HepG2 (cell line): ENCODE results near the gene PUM1. TPM values are rescaled to one million over a fixed set of nuclear protein-coding genes. Genes with fewer than 3 reads are reported as not detected.
A peak's percentile ranks its signal among the peaks of the same experiment; 100 is the strongest.
"Not testable (repeated sequence)": the region's sequence is repeated elsewhere in the genome, so short reads cannot be mapped to it uniquely, and the experiment has no call there.

Source experiments
- ATAC-seq: fragments of 200-7000 bp; cut with Tn5 transposase; 3 replicates; pipeline ENCODE4 v1.9.1; 2020; ENCODE audit warnings: mild to moderate bottlenecking, moderate library complexity
- BruUV-seq: library from RNA; stranded (reverse); fragments of 400-500 nt; replicated peaks from 2 replicates; lab custom pipeline; 2021; lab: Mats Ljungman, UMichigan
- CTCF ChIA-PET: fragments of 300-600 bp; formaldehyde crosslinking; extraction: SDS; loops from one replicate; lab custom pipeline; 2021; ENCODE audit warnings: low total read pairs, inconsistent platforms, low intra/inter-chr PET ratio; lab: Yijun Ruan, JAX
- POLR2A ChIA-PET: fragments of 350-600 bp; sonication (Branson Sonifier 250); formaldehyde crosslinking; loops from one replicate; lab custom pipeline; 2020; ENCODE audit warnings: antibody characterized with exemption, inconsistent platforms; lab: Yijun Ruan, JAX
- DNase-seq: peaks from one replicate; pipeline ENCODE4 v3.0.0-alpha.2; 2015; ENCODE audit warnings: low spot score
- FAIRE-seq: peaks from 3 replicates; lab custom pipeline; 2011; peaks lifted over from hg19 to GRCh38; lab: Jason Lieb, UNC
- H2AFZ ChIP-seq: one replicate; pipeline ENCODE4 v1.6.1; 2011; ENCODE audit warnings: low read length, inconsistent platforms
- H3K27ac ChIP-seq: fragments of 300-600 bp; 3 replicates; pipeline ENCODE4 v1.8.0; 2011; ENCODE audit warnings: mixed run types, mild to moderate bottlenecking, mixed read lengths, low read length, inconsistent platforms; ENCODE audit not compliant: insufficient read depth; ENCODE audit errors: extremely low read length
- H3K27me3 ChIP-seq, 2 experiments: fragments of 200-600 bp in 1 of 2; 2 replicates in 1 of 2; 3 replicates in 1 of 2; pipeline versions ENCODE4 v1.6.0 to v1.8.0; 2011; ENCODE audit warnings: low read length in 2 of 2, mild to moderate bottlenecking in 2 of 2, moderate library complexity in 2 of 2, inconsistent platforms in 1 of 2; ENCODE audit not compliant: insufficient read depth in 2 of 2, control insufficient read depth in 1 of 2
- H3K36me3 ChIP-seq, 2 experiments: fragments of 200-600 bp in 1 of 2; replicated peaks in 1 of 2; 2 replicates in 1 of 2; 3 replicates in 1 of 2; pipeline versions ENCODE4 v1.5.1 to v1.8.0; 2011; ENCODE audit warnings: low read length in 2 of 2, inconsistent platforms in 1 of 2; ENCODE audit not compliant: insufficient read depth in 2 of 2, control insufficient read depth in 1 of 2
- H3K4me1 ChIP-seq: 2 replicates; pipeline ENCODE4 v1.5.1; 2012; ENCODE audit warnings: low read length, inconsistent platforms; ENCODE audit not compliant: insufficient read depth
- H3K4me2 ChIP-seq: 2 replicates; pipeline ENCODE4 v1.6.0; 2011; ENCODE audit warnings: low read depth, low read length, inconsistent platforms
- H3K4me3 ChIP-seq, 3 experiments: fragments of 200-600 bp in 1 of 3; sonication (generic), shearing (Covaris generic) in 1 of 3; replicated peaks in 1 of 3; 2 replicates each; pipeline ENCODE4 v1.5.1; 2011 to 2016; ENCODE audit warnings: low read length in 3 of 3, inconsistent platforms in 2 of 3, low read depth in 2 of 3, mild to moderate bottlenecking in 2 of 3, control low read depth in 1 of 3, mixed read lengths in 1 of 3; ENCODE audit not compliant: insufficient read depth in 1 of 3
- H3K79me2 ChIP-seq: one replicate; pipeline ENCODE4 v1.6.1; 2011; ENCODE audit warnings: low read length, inconsistent platforms; ENCODE audit not compliant: insufficient read depth
- H3K9ac ChIP-seq: 2 replicates; pipeline ENCODE4 v1.6.0; 2011; ENCODE audit warnings: mild to moderate bottlenecking, low read depth, low read length, inconsistent platforms; ENCODE audit not compliant: insufficient read depth
- H3K9me3 ChIP-seq: 2 replicates; pipeline ENCODE4 v1.5.1; 2012; ENCODE audit warnings: mild to moderate bottlenecking, low read length
- H4K20me1 ChIP-seq: 2 replicates; pipeline ENCODE4 v1.6.0; 2011; ENCODE audit warnings: inconsistent platforms, mild to moderate bottlenecking, low read length, moderate library complexity; ENCODE audit not compliant: insufficient read depth
- RBM22 ChIP-seq: fragments of 200-400 bp; formaldehyde crosslinking; optimal IDR thresholded peaks from 2 replicates; pipeline ENCODE3; 2017; ENCODE audit warnings: mild to moderate bottlenecking, low read length, moderate library complexity
- TCF7 ChIP-seq: sonication (generic); IDR thresholded peaks from 2 replicates; pipeline ENCODE4 v1.6.1; 2016; ENCODE audit warnings: antibody characterized with exemption, low read depth
- WGBS: methylation state at CpG from one replicate; pipeline ENCODE4 v1.1.6; 2017; ENCODE audit warnings: low lambda C conversion rate; 5-methylcytosine and 5-hydroxymethylcytosine counted together
- in situ Hi-C: cut with HindIII; loops from 2 replicates; pipeline ENCODE4 v1.10.0; 2017; ENCODE audit warnings: low pct_unique_long_range_greater_than_20kb; ENCODE audit not compliant: extremely low pct_ligation_motif_present
- intact Hi-C: fragments of 100-400 bp; cut with micrococcal nuclease; formaldehyde crosslinking; loops from one replicate; pipeline ENCODE4 v1.10.0; 2022; ENCODE audit not compliant: unreplicated experiment
- polyA plus RNA-seq, 8 experiments: library from polyadenylated mRNA; depleted of rRNA in 3 of 8; stranded (reverse) in 7 of 8; unstranded in 1 of 8; fragments of >200 nt; fragmentation: Illumina TruSeq in 4 of 8; extraction: Trizol in 4 of 8; gene quantifications; 2 replicates each; pipeline versions ENCODE4 v1.2.1 to v1.2.3, GENCODE V29; 2011 to 2016; ENCODE audit warnings: low read depth in 4 of 8, missing spikeins in 1 of 8, mixed read lengths in 1 of 8; ENCODE audit not compliant: insufficient read depth in 1 of 8
- total RNA-seq, 5 experiments: library from RNA; depleted of rRNA; stranded (reverse); fragments of >200 nt; fragmentation: Illumina TruSeq; extraction: Trizol; gene quantifications; 2 replicates each; pipeline ENCODE4 v1.2.3, GENCODE V29; 2016; ENCODE audit warnings: low read depth in 1 of 5
- TF ChIP-seq, protein P1 (sequence below): sonication (generic); formaldehyde crosslinking; IDR thresholded peaks from 2 replicates; pipeline ENCODE4 v1.9.0; 2022; ENCODE audit warnings: missing genetic modification reagents, mild to moderate bottlenecking, borderline replicate concordance

Gene PUM1
- total and polyA plus RNA-seq, 2 of the 13 experiments (the other 11 are each of a cell fraction or from before 2014, with no cell fraction given), result 64.7 to 91.0 TPM

DNA sequence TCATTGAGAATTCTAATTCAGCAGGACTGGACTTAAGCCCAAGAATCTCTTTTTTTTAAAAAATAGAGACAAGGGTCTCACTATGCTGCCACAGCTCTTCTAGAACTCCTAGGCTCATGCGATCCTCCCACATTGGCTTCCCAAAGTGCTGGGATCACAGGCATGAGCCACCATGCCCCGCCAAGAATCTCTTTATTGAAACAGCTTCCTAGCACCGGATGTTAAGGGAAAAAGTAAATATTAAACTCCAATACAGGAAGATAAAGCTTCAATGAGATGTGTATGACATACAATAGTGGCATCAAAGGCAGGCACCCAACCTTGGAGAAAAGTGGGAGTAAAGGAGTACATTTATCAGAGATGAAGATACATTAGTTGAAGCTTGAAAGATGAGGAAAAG, 25.5 kb downstream of the PUM1 start (continued):
- TF ChIP-seq TCF7, result peak; percentile 28; the same call in 1 of the 2 replicates

DNA sequence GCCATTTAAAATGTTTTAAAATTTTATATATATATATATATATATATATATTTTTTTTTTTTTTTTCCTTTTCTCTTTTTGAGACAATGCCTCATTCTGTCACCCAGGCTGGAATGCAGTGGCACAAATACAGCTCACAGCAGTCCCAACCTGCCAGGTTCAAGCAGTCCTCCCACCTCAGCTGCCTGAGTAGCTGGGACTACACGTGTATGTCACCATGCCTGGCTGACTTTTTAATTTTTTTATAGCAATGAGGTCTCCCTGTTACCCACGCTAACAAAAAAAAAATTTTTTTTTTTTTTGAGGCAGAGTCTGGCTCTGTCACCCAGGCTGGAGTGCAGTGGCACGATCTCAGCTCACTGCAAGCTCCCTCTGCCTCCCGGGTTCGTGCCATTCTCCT, 26.6 kb downstream of the PUM1 start:
- peaks cover 97% of the 10 kb centered on the region for H4K20me1 ChIP-seq
- peaks cover 96% of the 10 kb centered on the region for H3K79me2 ChIP-seq
- peak; percentile 24 for TF ChIP-seq RBM22
- BruUV-seq, H3K27ac ChIP-seq, H3K9ac ChIP-seq, H3K4me3 ChIP-seq, POLR2A ChIA-PET, intact Hi-C loops, FAIRE-seq, H3K9me3 ChIP-seq, CTCF ChIA-PET, H2AFZ ChIP-seq, ATAC-seq, in situ Hi-C loops, DNase-seq, H3K27me3 ChIP-seq, H3K4me2 ChIP-seq: not testable (repeated sequence)
- 95% methylated on average over 5 of the region's 5 CpGs for WGBS
- H3K4me1 ChIP-seq, result peaks cover 54% of the 10 kb centered on the region
- peaks cover 6 to 48% of the 10 kb centered on the region in 2 experiments for H3K36me3 ChIP-seq

DNA sequence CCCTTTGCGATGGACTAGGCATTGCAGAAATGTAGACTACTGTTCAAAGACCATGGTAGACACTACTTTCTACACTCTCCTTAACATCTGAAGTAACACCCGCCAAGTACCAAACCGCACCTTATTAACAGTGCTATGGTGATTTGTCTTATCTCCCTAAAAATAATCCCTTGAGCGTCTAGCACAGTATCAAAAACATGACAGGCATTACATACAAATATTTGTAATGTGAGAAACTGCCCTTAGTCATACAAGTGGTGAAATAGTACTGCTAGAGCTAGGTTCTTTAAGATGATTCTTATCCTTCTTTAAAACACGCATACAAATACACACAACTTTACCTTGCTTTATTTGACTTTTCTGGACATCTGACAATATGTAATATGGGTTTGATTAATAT, 27.2 kb downstream of the PUM1 start:
- TF ChIP-seq RBM22, result peak; percentile 80
- TF ChIP-seq, protein P1, sequence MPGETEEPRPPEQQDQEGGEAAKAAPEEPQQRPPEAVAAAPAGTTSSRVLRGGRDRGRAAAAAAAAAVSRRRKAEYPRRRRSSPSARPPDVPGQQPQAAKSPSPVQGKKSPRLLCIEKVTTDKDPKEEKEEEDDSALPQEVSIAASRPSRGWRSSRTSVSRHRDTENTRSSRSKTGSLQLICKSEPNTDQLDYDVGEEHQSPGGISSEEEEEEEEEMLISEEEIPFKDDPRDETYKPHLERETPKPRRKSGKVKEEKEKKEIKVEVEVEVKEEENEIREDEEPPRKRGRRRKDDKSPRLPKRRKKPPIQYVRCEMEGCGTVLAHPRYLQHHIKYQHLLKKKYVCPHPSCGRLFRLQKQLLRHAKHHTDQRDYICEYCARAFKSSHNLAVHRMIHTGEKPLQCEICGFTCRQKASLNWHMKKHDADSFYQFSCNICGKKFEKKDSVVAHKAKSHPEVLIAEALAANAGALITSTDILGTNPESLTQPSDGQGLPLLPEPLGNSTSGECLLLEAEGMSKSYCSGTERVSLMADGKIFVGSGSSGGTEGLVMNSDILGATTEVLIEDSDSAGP (CRISPR knock-in tag), result no peak
- TF ChIP-seq, all 625 proteins: peak for 1
- H3K9me3 ChIP-seq, result no peaks in the 10 kb centered on the region
- POLR2A ChIA-PET, result no interaction called here
- ATAC-seq (no peak), FAIRE-seq (no peak), DNase-seq (no peak)
- H2AFZ ChIP-seq, result no peak overlapping the region
- H3K36me3 ChIP-seq, result peaks cover 6 to 45% of the 10 kb centered on the region in 2 experiments
- H3K9ac ChIP-seq, result no peak overlapping the region
- 77% methylated on average over 5 of the region's 5 CpGs for WGBS
- no peak overlapping the region for H3K4me2 ChIP-seq
- H3K4me1 ChIP-seq, result peaks cover 50% of the 10 kb centered on the region
- no peak overlapping the region for H3K4me3 ChIP-seq
- CTCF ChIA-PET, result no interaction called here
- intact Hi-C loops, result no loop called here
- no peak overlapping the region for H3K27ac ChIP-seq
- no peaks in the 10 kb centered on the region for H3K27me3 ChIP-seq
- peaks cover 96% of the 10 kb centered on the region for H3K79me2 ChIP-seq
- BruUV-seq, result no TSS peak
- in situ Hi-C loops, result no loop called here
- H4K20me1 ChIP-seq, result peaks cover 97% of the 10 kb centered on the region
